Erythroblast (primary cell): ENCODE measurements around the gene CAPZA2.

ENCODE experiments used
- GATA1 ChIP-seq: IDR thresholded peaks from 2 replicates; pipeline ENCODE4 v1.6.1; 2011; ENCODE audit warnings: low read depth, mild to moderate bottlenecking, control low read depth, low read length, moderate library complexity
- POLR2A ChIP-seq: IDR thresholded peaks from 2 replicates; pipeline ENCODE4 v1.6.1; 2011; ENCODE audit warnings: mild to moderate bottlenecking, low read length

- TF ChIP-seq POLR2A (no peak), GATA1 (no peak)
Measured at GRCh38 chr7:116897661-116898060, 35.3 kb downstream of the CAPZA2 start.
